Stomach (tissue), 4 donors: ENCODE measurements around the gene ACACB.

ENCODE experiments used
- CTCF ChIP-seq, 7 experiments: fragments of 450-650 bp in 4 of 7; fragments of 200-600 bp in 3 of 7; sonication (generic) in 3 of 7; IDR thresholded peaks; one replicate each; pipeline ENCODE4 v1.5.1; 2016 to 2019; ENCODE audit warnings: antibody characterized with exemption in 7 of 7, control low read depth in 2 of 7, mild to moderate bottlenecking in 1 of 7
- EP300 ChIP-seq: sonication (generic); formaldehyde crosslinking; IDR thresholded peaks from one replicate; pipeline ENCODE4 v1.6.1; 2017; ENCODE audit warnings: antibody characterized with exemption
- POLR2AphosphoS5 ChIP-seq, 3 donors: sonication (generic); formaldehyde crosslinking; IDR thresholded peaks; one replicate each; pipeline ENCODE4 v1.6.1; 2016; ENCODE audit warnings: antibody characterized with exemption in 3 of 3

- TF ChIP-seq POLR2AphosphoS5 (IDR thresholded peaks at IDR 0.05) (no peak), CTCF (IDR thresholded peaks at IDR 0.05) (no peak), EP300 (no peak)
Observed at GRCh38 chr12:109153821-109154441, 37.5 kb downstream of the ACACB start.
